Type B pancreatic cell (in vitro differentiated cells): ENCODE data around the gene COX20. TPM values are rescaled to one million over a fixed set of nuclear protein-coding genes. Genes with fewer than 3 reads are reported as not detected.

Source experiments
- DNase-seq: peaks from one replicate; pipeline ENCODE4 v3.0.0; 2021; ENCODE audit warnings: mixed read lengths; ENCODE audit not compliant: unreplicated experiment; ENCODE audit errors: extremely low spot score
- H3K27ac Mint-ChIP-seq: 2 replicates; pipeline ENCODE4 v1.8.0; 2021; ENCODE audit warnings: mild to moderate bottlenecking, mixed read lengths
- H3K27me3 Mint-ChIP-seq: 2 replicates; pipeline ENCODE4 v1.8.0; 2021; ENCODE audit warnings: mixed read lengths
- H3K36me3 Mint-ChIP-seq: 2 replicates; pipeline ENCODE4 v1.8.0; 2021; ENCODE audit warnings: mixed read lengths
- H3K4me1 Mint-ChIP-seq: one replicate; pipeline ENCODE4 v1.8.0; 2021; ENCODE audit warnings: mixed read lengths; ENCODE audit not compliant: unreplicated experiment
- H3K4me3 Mint-ChIP-seq: 2 replicates; pipeline ENCODE4 v1.8.0; 2021; ENCODE audit warnings: mild to moderate bottlenecking, mixed read lengths
- H3K9me3 Mint-ChIP-seq: 2 replicates; pipeline ENCODE4 v1.8.0; 2021; ENCODE audit warnings: mixed read lengths
- CTCF ChIP-seq: fragments of 200-600 bp; sonication (generic); conservative IDR thresholded peaks from 2 replicates; pipeline ENCODE4 v1.5.0; 2021; ENCODE audit warnings: antibody characterized with exemption, mild to moderate bottlenecking
- total RNA-seq: library from RNA; stranded (reverse); gene quantifications from 2 replicates; pipeline ENCODE4 v1.2.1, GENCODE V29; 2021; ENCODE audit warnings: low replicate concordance

COX20 gene
- total RNA-seq, 1 donor from 2014 or later: 22.7 TPM

DNA sequence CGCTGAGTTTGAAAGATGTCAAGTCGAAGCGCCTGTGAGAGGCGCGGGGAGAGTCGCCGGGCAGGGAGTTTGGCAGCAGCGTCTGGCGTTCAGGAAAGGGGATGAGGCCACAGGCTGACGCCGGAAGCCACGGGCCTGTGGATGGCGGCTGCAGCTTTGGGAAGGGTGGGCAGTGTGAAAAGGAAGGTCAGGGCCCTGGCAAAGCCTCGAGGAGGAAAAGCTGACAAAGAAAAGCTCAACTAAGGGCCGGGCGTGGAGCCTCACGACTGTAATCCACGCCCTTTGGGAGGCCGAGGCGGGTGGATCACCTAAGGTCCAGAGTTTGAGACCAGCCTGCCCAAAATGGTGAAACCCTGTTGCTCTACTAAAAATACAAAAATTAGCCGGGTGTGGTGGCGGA lies 25.2 kb upstream of the COX20 start:
- Mint-ChIP-seq H3K9me3 (no peaks in the 10 kb centered on the region), H3K4me1 (no peaks in the 10 kb centered on the region), H3K27ac (no peak overlapping the region), H3K27me3 (peaks cover 14% of the 10 kb centered on the region), H3K36me3 (no peaks in the 10 kb centered on the region), H3K4me3 (no peak overlapping the region)
- TF ChIP-seq CTCF: no peak
- no peak for DNase-seq

DNA sequence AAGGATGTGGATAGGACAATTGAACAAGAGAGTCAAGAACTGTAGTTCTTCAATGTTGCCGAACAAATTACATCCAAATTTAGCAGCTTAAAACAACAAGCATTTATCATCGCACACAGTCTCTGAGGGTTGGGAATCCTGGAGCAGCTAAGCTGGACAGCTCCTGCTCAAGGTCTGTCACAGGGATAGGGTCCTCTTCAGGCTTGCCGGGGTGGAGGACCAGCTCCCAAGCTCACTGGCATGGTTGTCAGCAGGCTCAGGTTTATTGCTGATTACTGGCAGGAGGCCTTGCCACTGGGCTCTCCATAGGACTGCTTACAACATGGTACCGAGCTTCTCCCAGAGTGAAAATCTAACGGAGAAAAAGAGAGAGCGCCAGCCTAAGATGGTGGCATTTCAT lies 22.1 kb upstream of the COX20 start:
- Mint-ChIP-seq H3K36me3 (no peaks in the 10 kb centered on the region), H3K27me3 (peaks cover 29% of the 10 kb centered on the region), H3K9me3 (no peaks in the 10 kb centered on the region), H3K4me3 (no peak overlapping the region), H3K4me1 (peaks cover 6% of the 10 kb centered on the region), H3K27ac (no peak overlapping the region)
- TF ChIP-seq CTCF: no peak
- DNase-seq: no peak

GRCh38 chr1:244815600-244816099 lies 19.8 kb upstream of the COX20 start:
- Mint-ChIP-seq H3K4me3 (no peak overlapping the region), H3K4me1 (peaks cover 6% of the 10 kb centered on the region), H3K27me3 (peaks cover 29% of the 10 kb centered on the region), H3K9me3 (no peaks in the 10 kb centered on the region), H3K36me3 (no peaks in the 10 kb centered on the region), H3K27ac (no peak overlapping the region)
- no peak for TF ChIP-seq CTCF
- DNase-seq: no peak

DNA sequence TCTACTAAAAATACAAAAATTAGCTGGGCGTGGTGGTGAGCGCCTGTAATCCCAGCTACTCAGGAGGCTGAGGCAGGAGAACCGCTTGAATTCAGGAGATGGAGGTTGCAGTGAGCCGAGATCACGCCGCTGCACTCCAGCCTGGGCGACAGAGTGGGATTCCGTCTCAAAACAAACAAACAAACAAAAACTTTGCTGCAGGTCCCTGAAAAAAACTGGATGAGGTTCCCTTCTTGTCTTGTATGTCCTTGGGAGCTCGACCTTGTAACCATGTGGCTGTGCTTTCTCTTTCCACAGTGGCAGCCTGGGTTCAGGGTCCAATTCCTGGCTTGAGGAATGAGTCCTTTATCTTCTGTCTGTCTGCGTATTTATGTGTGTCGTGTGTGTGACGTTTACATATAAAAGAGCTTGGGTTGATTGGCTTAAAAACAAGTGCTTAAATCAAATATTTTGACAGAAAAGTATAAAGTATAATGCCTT lies 18.0 kb upstream of the COX20 start:
- no peak overlapping the region for H3K27ac Mint-ChIP-seq
- H3K4me3 Mint-ChIP-seq: no peak overlapping the region
- H3K4me1 Mint-ChIP-seq: peaks cover 6% of the 10 kb centered on the region
- H3K9me3 Mint-ChIP-seq: no peaks in the 10 kb centered on the region
- peaks cover 25% of the 10 kb centered on the region for H3K27me3 Mint-ChIP-seq
- no peaks in the 10 kb centered on the region for H3K36me3 Mint-ChIP-seq
- TF ChIP-seq CTCF: no peak
- no peak for DNase-seq

GRCh38 chr1:244820131-244820530 lies 15.3 kb upstream of the COX20 start:
- Mint-ChIP-seq H3K27me3 (peaks cover 15% of the 10 kb centered on the region), H3K36me3 (no peaks in the 10 kb centered on the region), H3K9me3 (no peaks in the 10 kb centered on the region), H3K27ac (no peak overlapping the region), H3K4me1 (peaks cover 6% of the 10 kb centered on the region), H3K4me3 (no peak overlapping the region)
- no peak for DNase-seq
- TF ChIP-seq CTCF: no peak

- H3K4me1 Mint-ChIP-seq: peaks cover 6% of the 10 kb centered on the region
- no peak for DNase-seq
- no peak overlapping the region for H3K4me3 Mint-ChIP-seq
- H3K27me3 Mint-ChIP-seq: peaks cover 8% of the 10 kb centered on the region
- no peak overlapping the region for H3K27ac Mint-ChIP-seq
- H3K36me3 Mint-ChIP-seq: no peaks in the 10 kb centered on the region
- no peak for TF ChIP-seq CTCF
- no peaks in the 10 kb centered on the region for H3K9me3 Mint-ChIP-seq
These were observed 14.3 kb upstream of the COX20 start for GRCh38 chr1:244821134-244821533.
